Activated gamma-delta T cell treated with Interleukin-2 at 50 U/mL for 16 hours (primary cell): ENCODE measurements around the gene MIER2.

ENCODE experiments used
- DNase-seq: peaks from one replicate; pipeline ENCODE4 v3.0.0-alpha.2; 2020

Gene MIER2

GRCh38 chr19:377801-378581 lies 33.4 kb upstream of the MIER2 start:
- DNase-seq: no peak

GRCh38 chr19:376111-376470 lies 31.5 kb upstream of the MIER2 start:
- DNase-seq: no peak

DNA sequence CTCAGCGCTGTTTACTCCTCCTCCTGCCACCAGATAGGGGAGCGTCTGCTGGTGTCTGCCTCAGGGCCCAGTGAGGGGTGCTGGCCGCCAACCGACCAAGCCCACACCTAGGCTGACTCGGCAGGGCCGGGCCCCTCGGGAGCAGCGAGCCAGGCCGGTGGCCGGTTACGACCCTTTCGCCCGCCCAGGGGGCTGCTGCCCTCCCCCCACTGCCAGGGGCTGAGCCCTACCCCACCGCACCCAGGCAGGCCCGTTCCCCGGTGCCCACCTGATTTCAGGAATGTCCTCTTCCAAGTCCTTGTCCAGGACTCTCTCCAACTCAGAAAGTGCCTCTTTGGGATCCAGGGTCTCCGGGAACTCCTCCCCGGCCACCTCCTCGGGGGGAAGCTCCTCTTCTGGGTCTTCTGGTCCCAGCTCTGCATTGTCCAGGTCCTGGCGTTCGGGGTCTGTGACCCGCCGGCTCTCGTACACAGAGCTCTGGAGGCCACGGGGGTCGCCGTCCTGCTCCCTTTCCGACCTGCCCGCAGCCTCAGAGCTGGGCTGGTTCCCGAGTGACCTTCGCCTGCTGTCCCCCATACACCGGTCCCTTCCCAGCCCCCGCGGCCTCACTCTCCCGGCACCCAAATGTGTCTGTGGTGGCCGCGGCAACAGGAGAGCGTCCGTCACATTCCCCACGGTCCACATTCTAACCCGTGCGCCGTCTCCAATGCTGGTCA lies 31.0 kb upstream of the MIER2 start:
- DNase-seq: no peak

DNA sequence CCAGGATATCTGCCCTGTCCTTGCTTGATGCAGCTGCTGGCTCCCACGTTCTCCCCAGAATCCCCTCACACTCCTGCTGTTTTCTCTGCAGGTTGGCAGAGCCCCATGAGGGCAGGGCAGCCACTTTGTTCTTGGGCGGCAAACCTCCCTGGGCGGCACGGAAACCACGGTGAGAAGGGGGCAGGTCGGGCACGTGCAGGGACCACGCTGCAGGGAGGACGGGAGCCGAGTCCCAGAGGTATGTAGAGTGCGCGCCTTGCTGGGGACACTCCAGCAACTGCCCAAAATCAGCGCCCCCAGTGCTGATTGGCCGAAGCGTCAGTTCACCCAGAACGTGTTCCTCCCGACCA lies 30.3 kb upstream of the MIER2 start:
- DNase-seq: no peak

GRCh38 chr19:374183-374885 lies 29.7 kb upstream of the MIER2 start:
- DNase-seq: no peak

GRCh38 chr19:373391-374182 lies 29.0 kb upstream of the MIER2 start:
- no peak for DNase-seq

- no peak for DNase-seq
Measured at GRCh38 chr19:372306-372890, 27.8 kb upstream of the MIER2 start.

DNA sequence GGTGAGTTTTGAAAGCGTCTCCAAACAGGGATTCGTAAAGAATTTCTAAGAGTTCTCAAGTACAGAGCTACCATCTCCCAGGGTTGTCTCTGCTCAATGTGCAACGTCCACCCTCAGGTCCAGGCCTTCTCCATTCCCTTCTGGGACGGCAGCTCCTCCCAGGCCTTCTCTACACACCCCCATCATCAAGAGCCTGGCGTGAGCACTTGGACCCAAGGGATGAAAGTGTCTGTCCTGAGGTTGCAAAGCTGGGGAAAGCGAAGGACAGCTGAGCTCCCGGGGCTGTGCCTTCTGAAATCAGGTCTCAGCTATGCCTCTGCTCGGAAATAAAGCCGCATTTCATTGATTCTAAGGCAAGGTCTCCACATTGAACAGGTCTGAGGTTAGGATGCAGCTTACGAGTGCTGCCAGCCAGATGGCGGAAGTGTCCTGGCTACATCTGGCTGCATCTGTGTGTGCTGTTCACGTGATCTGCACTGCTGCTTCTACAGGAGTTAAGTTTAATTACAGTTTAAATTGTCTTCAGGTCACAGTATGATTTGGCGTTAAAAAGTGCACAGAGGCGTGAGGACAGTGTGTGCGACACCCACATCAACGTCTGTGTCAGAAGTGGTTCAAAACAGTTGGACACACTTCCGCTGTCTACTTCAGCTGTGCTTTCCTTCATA lies 27.0 kb upstream of the MIER2 start:
- DNase-seq: no peak

DNA sequence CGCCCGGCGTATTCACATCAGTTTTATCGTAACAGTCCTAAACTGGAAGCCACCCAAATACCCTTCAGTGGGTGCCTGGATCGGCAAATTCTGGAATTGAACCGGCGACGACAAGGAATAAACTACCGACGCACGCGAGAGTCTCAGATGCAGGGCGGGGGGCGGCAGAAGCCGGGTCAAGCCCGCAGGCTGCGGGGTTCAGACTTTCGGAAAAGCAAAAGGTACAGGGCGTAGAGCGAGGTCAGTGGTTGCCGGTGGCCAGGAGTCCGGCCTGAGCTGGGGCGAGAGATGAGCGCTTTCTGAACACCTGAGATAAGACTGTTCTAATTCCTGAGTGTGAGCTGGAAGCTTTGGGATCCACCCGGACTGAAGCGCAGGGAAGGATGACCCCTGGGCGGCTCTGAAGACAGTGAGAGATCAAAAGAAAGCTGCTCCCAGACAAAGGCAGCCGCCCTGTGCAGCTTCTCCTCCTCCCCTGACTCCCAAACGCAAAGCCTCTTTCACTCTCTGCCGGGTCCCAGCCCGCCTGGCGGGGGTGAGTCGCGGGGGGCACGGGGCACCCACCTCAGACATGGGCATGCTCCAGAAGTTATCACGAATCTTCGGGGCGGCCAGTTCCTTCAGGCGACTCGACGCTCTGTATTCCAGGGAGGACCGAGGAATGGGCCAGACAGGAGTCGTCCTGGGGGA lies 26.2 kb upstream of the MIER2 start:
- no peak for DNase-seq

DNA sequence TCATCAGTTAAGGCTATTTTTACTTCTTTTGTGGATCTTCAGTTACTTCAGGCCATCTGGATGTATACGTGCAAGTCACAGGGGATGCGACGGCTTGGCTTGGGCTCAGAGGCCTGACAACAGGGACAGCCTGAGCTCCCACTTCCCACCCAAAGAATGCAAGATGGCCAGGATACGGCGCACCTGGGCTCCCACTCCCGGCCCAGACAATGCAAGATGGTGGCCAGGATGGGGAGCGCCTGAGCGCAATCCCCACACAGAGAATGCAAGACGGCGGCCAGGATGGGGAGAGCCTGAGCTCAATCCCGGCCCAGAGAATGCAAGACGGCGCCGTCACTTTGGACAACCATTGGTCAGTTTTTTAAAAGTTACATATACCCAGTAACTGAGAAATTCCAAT lies 25.3 kb upstream of the MIER2 start:
- no peak for DNase-seq

DNA sequence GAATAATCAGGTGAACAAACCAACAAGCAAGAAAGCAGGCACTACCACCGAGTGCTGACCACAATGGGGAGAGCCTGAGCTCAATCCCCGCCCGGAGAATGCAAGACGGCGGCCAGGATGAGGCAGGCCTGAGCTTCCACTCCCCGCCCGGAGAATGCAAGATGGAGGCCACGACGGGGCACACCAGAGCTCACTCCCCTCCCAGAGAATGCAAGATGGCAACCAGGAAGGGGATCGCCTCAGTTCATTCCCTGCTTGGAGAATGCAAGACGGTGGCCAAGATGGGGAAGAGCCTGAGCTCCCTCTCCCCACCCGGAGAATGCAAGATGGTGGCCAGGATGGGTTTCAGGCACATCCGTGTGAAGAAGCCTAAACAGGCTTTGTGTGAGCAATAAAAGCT lies 24.7 kb upstream of the MIER2 start:
- no peak for DNase-seq

DNA sequence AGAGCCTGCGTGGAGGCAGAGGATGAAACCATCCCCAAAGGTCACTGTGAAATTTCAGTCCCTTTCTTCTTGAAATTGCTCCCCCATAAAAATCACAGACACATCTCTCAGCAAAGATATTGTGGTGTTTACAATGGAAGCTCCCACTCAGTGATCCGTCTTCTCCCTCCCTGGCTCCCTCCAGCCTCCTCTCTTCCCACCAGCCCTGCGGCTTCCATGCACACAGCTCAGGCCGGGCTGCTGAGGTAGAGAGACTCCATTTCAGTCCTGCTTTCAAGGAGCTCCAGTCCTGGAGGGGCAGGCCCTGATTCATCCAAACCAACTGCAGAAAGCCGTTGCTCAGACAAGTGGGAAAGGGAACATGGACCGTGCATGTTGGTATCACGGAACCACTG lies 24.0 kb upstream of the MIER2 start:
- no peak for DNase-seq

DNA sequence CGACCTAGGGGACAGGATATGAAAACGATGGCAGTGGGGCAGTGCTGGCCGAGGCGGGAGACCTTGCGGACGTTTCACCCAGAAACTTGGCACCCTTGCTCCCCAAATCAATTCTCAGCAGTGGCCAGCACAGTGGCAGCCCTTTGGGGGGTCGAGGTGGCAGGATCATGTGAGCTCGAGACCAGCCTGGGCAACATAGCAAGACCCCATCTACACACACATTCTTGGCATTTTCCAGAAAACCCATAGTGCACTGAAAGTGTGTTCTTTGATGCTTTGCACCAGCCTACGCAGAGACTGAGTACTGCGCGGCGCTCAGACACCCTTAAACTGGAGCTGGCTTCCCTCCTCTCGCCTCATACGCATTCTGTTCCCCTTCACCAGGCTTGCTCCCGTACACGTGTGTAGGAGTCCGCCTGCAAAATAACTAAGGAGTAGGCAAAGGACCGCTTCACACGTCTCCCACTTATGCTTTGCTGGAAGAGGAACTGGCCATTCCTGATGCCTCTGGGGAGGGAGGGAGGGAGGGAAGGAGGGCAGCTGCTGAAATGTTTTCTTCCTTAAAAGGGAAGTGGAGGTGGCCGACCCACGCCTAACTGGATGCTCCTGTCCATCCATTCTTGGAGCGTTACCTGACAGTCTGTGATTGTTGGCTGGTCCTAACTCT lies 23.5 kb upstream of the MIER2 start:
- DNase-seq: no peak

GRCh38 chr19:367561-367960 lies 23.0 kb upstream of the MIER2 start:
- no peak for DNase-seq

DNA sequence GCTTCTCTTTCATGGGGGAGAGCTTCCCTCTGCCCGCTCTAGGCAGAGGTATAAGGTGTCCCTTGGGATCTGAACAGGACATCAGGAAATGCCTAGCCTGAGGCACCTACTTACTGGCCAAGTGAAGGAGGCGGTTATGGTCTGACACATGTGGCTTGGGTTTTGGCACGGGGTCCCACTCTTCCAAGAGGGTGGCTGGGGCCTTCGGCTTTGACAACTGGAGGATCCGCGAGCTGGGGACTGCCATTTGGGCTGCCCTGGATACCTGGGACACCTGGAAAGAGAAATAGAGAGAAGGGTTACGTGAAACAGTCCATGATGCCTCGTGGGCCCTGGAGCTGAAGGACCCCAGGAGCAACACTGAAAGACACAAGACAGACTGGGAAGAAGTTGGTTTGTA lies 22.4 kb upstream of the MIER2 start:
- no peak for DNase-seq

- no peak for DNase-seq
Measured at GRCh38 chr19:366205-366783, 21.7 kb upstream of the MIER2 start.

- no peak for DNase-seq
Measured at GRCh38 chr19:364496-365287, 20.1 kb upstream of the MIER2 start.

- DNase-seq: no peak
Measured at GRCh38 chr19:362683-363082, 18.1 kb upstream of the MIER2 start.

DNA sequence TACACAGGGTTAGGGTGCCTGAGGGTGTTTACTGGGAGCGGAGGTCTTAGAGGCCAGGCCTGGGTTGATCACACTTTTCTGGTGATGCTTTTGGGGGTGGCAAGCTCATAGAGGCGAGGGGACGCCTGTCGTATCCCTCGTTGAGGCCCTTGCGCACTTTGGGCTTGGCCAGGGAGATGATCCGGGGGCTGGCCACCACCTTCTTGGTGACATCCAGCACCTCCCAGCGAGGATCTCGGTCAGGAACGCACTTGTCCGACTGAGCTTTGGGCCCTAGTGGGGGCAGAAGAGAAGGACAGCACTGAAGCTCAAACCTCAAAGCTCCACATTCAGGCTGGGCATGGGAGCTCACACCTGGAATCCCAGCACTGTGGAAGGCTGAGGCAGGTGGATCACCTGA lies 17.6 kb upstream of the MIER2 start:
- no peak for DNase-seq

- no peak for DNase-seq
Measured at GRCh38 chr19:359653-359925, 15.0 kb upstream of the MIER2 start.
